Measurements from ENCODE around the gene OPN1MW.

DNA sequence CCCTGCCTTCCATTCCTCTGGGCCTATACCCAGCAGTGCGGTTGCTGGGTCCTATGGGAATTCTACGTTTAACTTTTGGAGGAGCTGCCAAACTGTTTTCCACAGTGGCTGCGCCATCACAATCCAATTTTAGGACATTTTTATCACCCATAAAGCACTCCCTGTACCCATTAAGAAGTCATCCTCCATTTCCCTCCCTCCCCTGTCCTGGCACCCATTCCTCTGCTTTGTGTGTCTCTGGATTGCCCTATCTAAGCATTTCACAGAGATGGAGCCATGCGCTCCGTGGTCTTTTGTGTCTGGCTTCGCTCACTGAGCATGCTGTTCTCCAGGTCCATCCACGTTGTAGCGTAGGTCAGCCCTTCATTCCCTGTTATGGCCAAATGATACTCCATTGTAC is 40.0 kb upstream of the OPN1MW start:
- TF ChIP-seq, protein P1, sequence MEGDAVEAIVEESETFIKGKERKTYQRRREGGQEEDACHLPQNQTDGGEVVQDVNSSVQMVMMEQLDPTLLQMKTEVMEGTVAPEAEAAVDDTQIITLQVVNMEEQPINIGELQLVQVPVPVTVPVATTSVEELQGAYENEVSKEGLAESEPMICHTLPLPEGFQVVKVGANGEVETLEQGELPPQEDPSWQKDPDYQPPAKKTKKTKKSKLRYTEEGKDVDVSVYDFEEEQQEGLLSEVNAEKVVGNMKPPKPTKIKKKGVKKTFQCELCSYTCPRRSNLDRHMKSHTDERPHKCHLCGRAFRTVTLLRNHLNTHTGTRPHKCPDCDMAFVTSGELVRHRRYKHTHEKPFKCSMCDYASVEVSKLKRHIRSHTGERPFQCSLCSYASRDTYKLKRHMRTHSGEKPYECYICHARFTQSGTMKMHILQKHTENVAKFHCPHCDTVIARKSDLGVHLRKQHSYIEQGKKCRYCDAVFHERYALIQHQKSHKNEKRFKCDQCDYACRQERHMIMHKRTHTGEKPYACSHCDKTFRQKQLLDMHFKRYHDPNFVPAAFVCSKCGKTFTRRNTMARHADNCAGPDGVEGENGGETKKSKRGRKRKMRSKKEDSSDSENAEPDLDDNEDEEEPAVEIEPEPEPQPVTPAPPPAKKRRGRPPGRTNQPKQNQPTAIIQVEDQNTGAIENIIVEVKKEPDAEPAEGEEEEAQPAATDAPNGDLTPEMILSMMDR (conservative IDR thresholded peaks at IDR 0.05; ENCODE audit: low read depth, low read length) = no peak
- no peak for TF ChIP-seq CHD1 (IDR thresholded peaks at IDR 0.05; ENCODE audit: low read depth, low read length)
- no peak for TF ChIP-seq CEBPB (IDR thresholded peaks at IDR 0.05; ENCODE audit: low read depth, low read length)

All from IMR-90 (cell line).